ENCODE measurements around the gene ERBB4.

The ERBB4 gene

GRCh38 chr2:211829725-211830124 lies 708.9 kb downstream of the ERBB4 start:
- TF ChIP-seq CTCF (IDR thresholded peaks at IDR 0.05) = no peak
- Histone ChIP-seq H3K4me3 (ENCODE audit: low read depth in 1 of 2, low read length in 1 of 2) (no peak overlapping the region), H3K27me3 (no peaks in the 10 kb centered on the region), H3K36me3 (no peaks in the 10 kb centered on the region), H3K9me3 (no peaks in the 10 kb centered on the region), H3K27ac (no peak overlapping the region), H3K4me1 (ENCODE audit: control insufficient read depth in 1 of 2, insufficient read depth in 1 of 2, low read depth in 1 of 2, low read length in 1 of 2) (no peaks in the 10 kb centered on the region)

GRCh38 chr2:211823886-211824479 lies 714.6 kb downstream of the ERBB4 start:
- H3K4me3 ChIP-seq (ENCODE audit: low read depth in 1 of 2, low read length in 1 of 2) = no peak overlapping the region
- H3K27ac ChIP-seq = no peak overlapping the region
- no peaks in the 10 kb centered on the region for H3K27me3 ChIP-seq
- no peaks in the 10 kb centered on the region for H3K36me3 ChIP-seq
- no peaks in the 10 kb centered on the region for H3K4me1 ChIP-seq (ENCODE audit: control insufficient read depth in 1 of 2, insufficient read depth in 1 of 2, low read depth in 1 of 2, low read length in 1 of 2)
- H3K9me3 ChIP-seq = no peaks in the 10 kb centered on the region
- no peak for TF ChIP-seq CTCF (IDR thresholded peaks at IDR 0.05)

GRCh38 chr2:211822686-211823335 lies 715.8 kb downstream of the ERBB4 start:
- no peak overlapping the region for H3K4me3 ChIP-seq (ENCODE audit: low read depth in 1 of 2, low read length in 1 of 2)
- TF ChIP-seq CTCF (IDR thresholded peaks at IDR 0.05) = no peak
- H3K4me1 ChIP-seq (ENCODE audit: control insufficient read depth in 1 of 2, insufficient read depth in 1 of 2, low read depth in 1 of 2, low read length in 1 of 2) = no peaks in the 10 kb centered on the region
- H3K9me3 ChIP-seq = no peaks in the 10 kb centered on the region
- H3K36me3 ChIP-seq = no peaks in the 10 kb centered on the region
- no peaks in the 10 kb centered on the region for H3K27me3 ChIP-seq
- H3K27ac ChIP-seq = no peak overlapping the region

GRCh38 chr2:211816754-211817153 lies 721.8 kb downstream of the ERBB4 start:
- no peak overlapping the region for H3K27ac ChIP-seq
- no peak for TF ChIP-seq CTCF (IDR thresholded peaks at IDR 0.05)
- H3K4me1 ChIP-seq (ENCODE audit: control insufficient read depth in 1 of 2, insufficient read depth in 1 of 2, low read depth in 1 of 2, low read length in 1 of 2) = no peaks in the 10 kb centered on the region
- H3K36me3 ChIP-seq = no peaks in the 10 kb centered on the region
- no peaks in the 10 kb centered on the region for H3K27me3 ChIP-seq
- no peak overlapping the region for H3K4me3 ChIP-seq (ENCODE audit: low read depth in 1 of 2, low read length in 1 of 2)
- no peaks in the 10 kb centered on the region for H3K9me3 ChIP-seq

GRCh38 chr2:211812587-211812986 lies 726.0 kb downstream of the ERBB4 start:
- no peaks in the 10 kb centered on the region for H3K27me3 ChIP-seq
- H3K9me3 ChIP-seq = no peaks in the 10 kb centered on the region
- TF ChIP-seq CTCF (IDR thresholded peaks at IDR 0.05) = no peak
- H3K4me1 ChIP-seq (ENCODE audit: control insufficient read depth in 1 of 2, insufficient read depth in 1 of 2, low read depth in 1 of 2, low read length in 1 of 2) = no peaks in the 10 kb centered on the region
- H3K27ac ChIP-seq = no peak overlapping the region
- no peak overlapping the region for H3K4me3 ChIP-seq (ENCODE audit: low read depth in 1 of 2, low read length in 1 of 2)
- H3K36me3 ChIP-seq = no peaks in the 10 kb centered on the region
